GM23248 (cell line): ENCODE measurements around the gene RNASEL.

Experiments
- EZH2 ChIP-seq: fragments of 200-600 bp; sonication (generic); IDR thresholded peaks from 2 replicates; pipeline ENCODE4 v1.6.1; 2018; ENCODE audit warnings: antibody characterized with exemption, mild to moderate bottlenecking; ENCODE audit not compliant: insufficient read depth, poor library complexity, severe bottlenecking
- EZH2phosphoT487 ChIP-seq: fragments of 200-600 bp; sonication (generic); IDR thresholded peaks from 2 replicates; pipeline ENCODE4 v1.6.1; 2018; ENCODE audit warnings: antibody characterized with exemption, moderate library complexity, mild to moderate bottlenecking, low read depth; ENCODE audit not compliant: insufficient read depth

DNA sequence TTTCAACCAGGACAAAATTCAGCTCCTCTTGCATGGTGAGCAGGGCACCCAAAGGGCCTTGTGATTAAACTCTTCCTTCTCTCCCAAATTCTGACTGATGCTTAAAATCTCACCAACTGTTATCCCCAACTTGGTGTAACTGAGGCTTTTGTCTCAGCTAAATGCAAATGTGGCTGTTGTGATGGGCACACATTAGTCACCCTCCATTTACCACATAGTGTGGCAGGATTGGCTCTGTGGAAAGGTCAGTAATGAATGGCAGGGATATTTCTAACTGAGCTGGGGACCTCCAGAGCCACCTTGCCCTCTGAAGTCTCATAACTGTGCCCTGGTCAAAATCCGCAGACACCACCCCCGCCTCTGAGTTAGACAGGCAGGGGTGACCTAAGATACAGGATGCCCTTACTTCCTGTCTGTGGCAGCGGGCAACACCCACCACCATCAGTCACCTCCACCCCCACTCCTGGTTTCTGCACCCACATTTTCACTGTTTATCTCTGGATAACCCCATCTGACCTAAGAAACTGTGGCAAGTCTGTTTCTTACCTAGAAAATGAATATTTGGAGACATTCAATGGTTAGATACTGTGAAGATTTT, 40.5 kb upstream of the RNASEL start:
- no peak for TF ChIP-seq EZH2
- no peak for TF ChIP-seq EZH2phosphoT487
